ENCODE measurements around the gene FMNL2. TPM values are rescaled to one million over a fixed set of nuclear protein-coding genes. Genes with fewer than 3 reads are reported as not detected.
A peak's percentile ranks its signal among the peaks of the same experiment; 100 is the strongest.

The FMNL2 gene
- polyA plus RNA-seq, 3 donors, result 0.28 to 3.2 (median 0.71) TPM

DNA sequence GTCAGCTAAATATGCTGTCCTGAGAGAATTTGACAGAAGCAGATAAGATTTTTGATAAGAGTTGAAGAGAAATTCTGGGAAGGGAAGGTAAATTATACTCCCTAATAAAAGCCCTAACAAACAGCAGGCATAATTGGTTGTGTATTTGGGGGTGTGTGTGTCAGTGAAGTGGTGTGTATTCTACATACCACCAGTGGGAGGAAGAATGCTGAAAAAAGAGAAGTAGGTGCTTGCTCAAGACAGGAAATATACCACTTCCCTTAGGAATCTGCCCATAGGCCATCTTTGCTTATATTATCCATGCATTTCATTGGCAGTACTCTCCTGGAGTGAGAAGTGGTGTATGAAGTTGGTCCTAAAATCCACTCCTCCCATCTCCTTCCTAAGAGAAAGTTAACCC, 76.2 kb downstream of the FMNL2 start:
- Histone ChIP-seq H3K36me3 (replicated peaks in 1 of 2; ENCODE audit: control insufficient read depth in 1 of 2, insufficient read depth in 2 of 2, low read length in 2 of 2) (no peaks in the 10 kb centered on the region), H3K9me3 (replicated peaks in 1 of 2; ENCODE audit: control insufficient read depth in 1 of 2, insufficient read depth in 1 of 2, low read length in 2 of 2) (no peaks in the 10 kb centered on the region), H3K27ac (ENCODE audit: low read depth in 1 of 2, low read length in 2 of 2) (peak overlapping the region in 1 of 2 donors; percentile 55), H3K4me3 (replicated peaks in 1 of 3; ENCODE audit: low read depth in 2 of 3, low read length in 3 of 3) (peak overlapping the region in 1 of 3 experiments; percentile 37), H2AFZ (ENCODE audit: insufficient read depth, low read depth, low read length, poor library complexity, severe bottlenecking) (no peak overlapping the region), H3K4me2 (replicated peaks; ENCODE audit: extremely low read depth, low read length, poor library complexity, severe bottlenecking) (peak overlapping the region; percentile 32), H3K27me3 (ENCODE audit: control insufficient read depth in 2 of 2, insufficient read depth in 2 of 2, low read length in 2 of 2) (no peaks in the 10 kb centered on the region), H4K20me1 (ENCODE audit: insufficient read depth, low read length) (no peaks in the 10 kb centered on the region), H3K79me2 (ENCODE audit: insufficient read depth, low read length) (no peaks in the 10 kb centered on the region), H3K4me1 (ENCODE audit: control insufficient read depth in 1 of 2, insufficient read depth in 2 of 2, low read length in 2 of 2) (peaks cover 22 to 28% of the 10 kb centered on the region in 2 donors), H3K9ac (ENCODE audit: insufficient read depth, low read length, poor library complexity, severe bottlenecking) (no peak overlapping the region)
- Mint-ChIP-seq H3K4me3 (peak overlapping the region in 1 of 2 donors; percentile 69), H3K27me3 (ENCODE audit: low read depth in 3 of 3) (peaks cover 0 to 3% (median 0%) of the 10 kb centered on the region in 3 donors), H3K9me3 (no peaks in the 10 kb centered on the region), H3K27ac (peak overlapping the region; percentile 80 to 91 (median 86)), H3K36me3 (no peaks in the 10 kb centered on the region), H3K4me1 (peaks cover 33% of the 10 kb centered on the region)
- DNase-seq, result peak in 2 of 3 donors; percentile 76 to 80
- intact Hi-C loops (cut with micrococcal nuclease), result loop anchor here in 1 of 2 donors (10.0 kb wide), 1 partner anchor 54 kb away; no protein-coding TSS in a partner anchor
- TF ChIP-seq, protein P1, sequence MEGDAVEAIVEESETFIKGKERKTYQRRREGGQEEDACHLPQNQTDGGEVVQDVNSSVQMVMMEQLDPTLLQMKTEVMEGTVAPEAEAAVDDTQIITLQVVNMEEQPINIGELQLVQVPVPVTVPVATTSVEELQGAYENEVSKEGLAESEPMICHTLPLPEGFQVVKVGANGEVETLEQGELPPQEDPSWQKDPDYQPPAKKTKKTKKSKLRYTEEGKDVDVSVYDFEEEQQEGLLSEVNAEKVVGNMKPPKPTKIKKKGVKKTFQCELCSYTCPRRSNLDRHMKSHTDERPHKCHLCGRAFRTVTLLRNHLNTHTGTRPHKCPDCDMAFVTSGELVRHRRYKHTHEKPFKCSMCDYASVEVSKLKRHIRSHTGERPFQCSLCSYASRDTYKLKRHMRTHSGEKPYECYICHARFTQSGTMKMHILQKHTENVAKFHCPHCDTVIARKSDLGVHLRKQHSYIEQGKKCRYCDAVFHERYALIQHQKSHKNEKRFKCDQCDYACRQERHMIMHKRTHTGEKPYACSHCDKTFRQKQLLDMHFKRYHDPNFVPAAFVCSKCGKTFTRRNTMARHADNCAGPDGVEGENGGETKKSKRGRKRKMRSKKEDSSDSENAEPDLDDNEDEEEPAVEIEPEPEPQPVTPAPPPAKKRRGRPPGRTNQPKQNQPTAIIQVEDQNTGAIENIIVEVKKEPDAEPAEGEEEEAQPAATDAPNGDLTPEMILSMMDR (IDR thresholded peaks at IDR 0.05), result no peak

DNA sequence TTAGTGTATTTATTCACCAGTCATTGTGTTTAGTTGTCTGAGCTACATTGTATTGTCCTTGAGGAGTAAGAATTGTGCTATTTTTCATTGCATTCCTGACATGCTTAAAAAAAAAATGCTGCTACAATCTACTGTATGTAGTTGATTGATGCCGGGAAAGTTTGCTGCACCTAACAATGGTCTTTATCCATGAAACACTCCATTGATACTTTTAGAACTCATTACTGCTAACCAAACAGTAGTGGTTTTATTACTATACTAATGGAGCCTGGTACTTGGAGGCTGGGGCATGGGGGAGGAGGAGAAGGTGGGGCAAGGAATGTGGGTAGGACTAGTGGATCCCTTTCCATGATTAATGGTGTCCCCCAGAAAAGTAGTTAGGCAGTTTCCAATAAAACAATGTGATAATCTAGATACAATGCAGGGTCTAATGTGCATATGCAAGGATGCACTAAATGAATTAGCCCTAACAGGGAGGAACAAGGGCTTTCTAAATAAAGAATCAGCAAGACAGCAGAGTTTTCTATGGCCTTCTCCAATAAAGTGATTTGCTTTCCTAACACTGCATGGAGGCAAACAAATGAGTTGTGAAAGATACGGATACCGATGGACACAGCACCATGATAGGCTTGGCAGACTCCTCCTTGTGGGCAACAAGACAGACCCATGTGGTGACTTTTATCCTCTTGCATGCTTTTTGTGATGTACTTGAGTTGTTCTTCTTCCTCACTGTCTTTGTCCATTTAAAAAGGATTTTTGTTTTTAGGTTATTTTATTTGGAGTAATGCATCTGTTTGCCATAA, 78.5 kb downstream of the FMNL2 start:
- intact Hi-C loops (cut with micrococcal nuclease), result loop anchor here in 1 of 2 donors (10.0 kb wide), 1 partner anchor 51 kb away; no protein-coding TSS in a partner anchor
- no peaks in the 10 kb centered on the region for H3K27me3 ChIP-seq (ENCODE audit: control insufficient read depth in 2 of 2, insufficient read depth in 2 of 2, low read length in 2 of 2)
- no peak overlapping the region for H2AFZ ChIP-seq (ENCODE audit: insufficient read depth, low read depth, low read length, poor library complexity, severe bottlenecking)
- Mint-ChIP-seq H3K9me3 (no peaks in the 10 kb centered on the region), H3K27me3 (ENCODE audit: low read depth in 3 of 3) (peaks cover 0 to 3% (median 0%) of the 10 kb centered on the region in 3 donors), H3K27ac (no peak overlapping the region), H3K4me3 (no peak overlapping the region), H3K4me1 (peaks cover 35% of the 10 kb centered on the region), H3K36me3 (no peaks in the 10 kb centered on the region)
- peaks cover 30 to 31% of the 10 kb centered on the region in 2 donors for H3K4me1 ChIP-seq (ENCODE audit: control insufficient read depth in 1 of 2, insufficient read depth in 2 of 2, low read length in 2 of 2)
- H3K4me3 ChIP-seq (replicated peaks in 1 of 3; ENCODE audit: low read depth in 2 of 3, low read length in 3 of 3), result no peak overlapping the region
- 96% methylated on average over 2 of the region's 3 CpGs for WGBS (ENCODE audit: insufficient coverage)
- TF ChIP-seq, protein P1 (IDR thresholded peaks at IDR 0.05), result no peak
- no peaks in the 10 kb centered on the region for H3K9me3 ChIP-seq (replicated peaks in 1 of 2; ENCODE audit: control insufficient read depth in 1 of 2, insufficient read depth in 1 of 2, low read length in 2 of 2)
- H3K27ac ChIP-seq (ENCODE audit: low read depth in 1 of 2, low read length in 2 of 2), result no peak overlapping the region
- no peaks in the 10 kb centered on the region for H3K79me2 ChIP-seq (ENCODE audit: insufficient read depth, low read length)
- no peak for DNase-seq
- H3K9ac ChIP-seq (ENCODE audit: insufficient read depth, low read length, poor library complexity, severe bottlenecking), result no peak overlapping the region
- no peaks in the 10 kb centered on the region for H3K36me3 ChIP-seq (replicated peaks in 1 of 2; ENCODE audit: control insufficient read depth in 1 of 2, insufficient read depth in 2 of 2, low read length in 2 of 2)
- H3K4me2 ChIP-seq (replicated peaks; ENCODE audit: extremely low read depth, low read length, poor library complexity, severe bottlenecking), result no peak overlapping the region
- no peaks in the 10 kb centered on the region for H4K20me1 ChIP-seq (ENCODE audit: insufficient read depth, low read length)
